GM19328 (cell line): ENCODE data around the gene WSB2.
"Not testable (repeated sequence)": the region's sequence is repeated elsewhere in the genome, so short reads cannot be mapped to it uniquely, and the experiment has no call there.

Experiments used
- ATAC-seq: cut with Tn5 transposase; IDR thresholded peaks from one replicate; pipeline ENCODE4 v1.9.1; 2021; ENCODE audit warnings: mild to moderate bottlenecking, moderate library complexity; ENCODE audit not compliant: unreplicated experiment

The WSB2 gene

GRCh38 chr12:118035190-118036041 is 25.6 kb downstream of the WSB2 start:
- peak; percentile 70 for ATAC-seq

- no peak for ATAC-seq
These were observed 26.4 kb downstream of the WSB2 start for GRCh38 chr12:118034429-118035189.

GRCh38 chr12:118033902-118034301 is 27.1 kb downstream of the WSB2 start:
- no peak for ATAC-seq

GRCh38 chr12:118033323-118033722 is 27.7 kb downstream of the WSB2 start:
- no peak for ATAC-seq

- ATAC-seq = no peak
These were observed 28.8 kb downstream of the WSB2 start for GRCh38 chr12:118032188-118032587.

GRCh38 chr12:118029166-118029565 is 31.8 kb downstream of the WSB2 start:
- ATAC-seq = no peak

GRCh38 chr12:118025168-118025567 is 35.8 kb downstream of the WSB2 start:
- no peak for ATAC-seq

- no peak for ATAC-seq
These were observed 37.6 kb downstream of the WSB2 start for GRCh38 chr12:118023301-118023860.

- ATAC-seq = no peak
These were observed 38.3 kb downstream of the WSB2 start for GRCh38 chr12:118022728-118023109.

- ATAC-seq = not testable (repeated sequence)
These were observed 38.8 kb downstream of the WSB2 start for GRCh38 chr12:118022097-118022727.

- no peak for ATAC-seq
These were observed 40.9 kb downstream of the WSB2 start for GRCh38 chr12:118020036-118020435.

GRCh38 chr12:118017926-118018325 is 43.1 kb downstream of the WSB2 start:
- ATAC-seq = no peak

GRCh38 chr12:118016424-118017264 is 44.3 kb downstream of the WSB2 start, which contains the start of gene RFC5:
Gene RFC5 (plus strand): TSS chr12:118016703. CDS start chr12:118016828, 125 bp downstream.
- ATAC-seq = peak; percentile 98

- ATAC-seq = no peak
These were observed 45.0 kb downstream of the WSB2 start for GRCh38 chr12:118015944-118016343.

GRCh38 chr12:118015306-118015705 is 45.7 kb downstream of the WSB2 start:
- ATAC-seq = no peak

GRCh38 chr12:118013283-118013682 is 47.7 kb downstream of the WSB2 start:
- no peak for ATAC-seq

GRCh38 chr12:118011961-118012360 is 49.0 kb downstream of the WSB2 start:
- ATAC-seq = no peak

- ATAC-seq = no peak
These were observed 49.6 kb downstream of the WSB2 start for GRCh38 chr12:118011377-118011776.

- ATAC-seq = no peak
These were observed 50.1 kb downstream of the WSB2 start for GRCh38 chr12:118010903-118011302.

GRCh38 chr12:117999806-118000205 is 61.2 kb downstream of the WSB2 start:
- ATAC-seq = not testable (repeated sequence)
